ENCODE data around the gene ANKS6. TPM values are rescaled to one million over a fixed set of nuclear protein-coding genes. Genes with fewer than 3 reads are reported as not detected.

The ANKS6 gene
- total RNA-seq, 2 experiments from 2014 or later, result 11.8 to 12.2 TPM

- Mint-ChIP-seq H3K27ac (no peak overlapping the region), H3K27me3 (no peaks in the 10 kb centered on the region), H3K4me3 (no peak overlapping the region), H3K9me3 (no peaks in the 10 kb centered on the region), H3K36me3 (ENCODE audit: low read depth) (peaks cover 38% of the 10 kb centered on the region), H3K4me1 (ENCODE audit: low read depth) (no peaks in the 10 kb centered on the region)
- Histone ChIP-seq H3K27ac (ENCODE audit: low read depth in 1 of 2, low read length in 2 of 2) (no peak overlapping the region), H3K4me3 (ENCODE audit: low read length) (no peak overlapping the region), H3K4me1 (ENCODE audit: insufficient read depth, low read length) (no peaks in the 10 kb centered on the region), H3K36me3 (ENCODE audit: insufficient read depth, low read length) (peaks cover 2% of the 10 kb centered on the region), H3K9me3 (ENCODE audit: control insufficient read depth in 1 of 2, insufficient read depth in 1 of 2, low read length in 2 of 2) (peaks cover 0 to 9% of the 10 kb centered on the region in 2 experiments), H3K27me3 (ENCODE audit: control insufficient read depth in 1 of 2, insufficient read depth in 2 of 2, low read length in 2 of 2) (no peaks in the 10 kb centered on the region)
- ChIA-PET CTCF (no interaction called here), POLR2A (no interaction called here)
- intact Hi-C loops (cut with DNase I, micrococcal nuclease), result no loop called here
- no peak for TF ChIP-seq CTCF (IDR thresholded peaks at IDR 0.05)
- no peak for ATAC-seq (ENCODE audit: poor library complexity)
- no peak for DNase-seq
These were observed 29.1 kb upstream of the ANKS6 start for GRCh38 chr9:98825414-98825813.

DNA sequence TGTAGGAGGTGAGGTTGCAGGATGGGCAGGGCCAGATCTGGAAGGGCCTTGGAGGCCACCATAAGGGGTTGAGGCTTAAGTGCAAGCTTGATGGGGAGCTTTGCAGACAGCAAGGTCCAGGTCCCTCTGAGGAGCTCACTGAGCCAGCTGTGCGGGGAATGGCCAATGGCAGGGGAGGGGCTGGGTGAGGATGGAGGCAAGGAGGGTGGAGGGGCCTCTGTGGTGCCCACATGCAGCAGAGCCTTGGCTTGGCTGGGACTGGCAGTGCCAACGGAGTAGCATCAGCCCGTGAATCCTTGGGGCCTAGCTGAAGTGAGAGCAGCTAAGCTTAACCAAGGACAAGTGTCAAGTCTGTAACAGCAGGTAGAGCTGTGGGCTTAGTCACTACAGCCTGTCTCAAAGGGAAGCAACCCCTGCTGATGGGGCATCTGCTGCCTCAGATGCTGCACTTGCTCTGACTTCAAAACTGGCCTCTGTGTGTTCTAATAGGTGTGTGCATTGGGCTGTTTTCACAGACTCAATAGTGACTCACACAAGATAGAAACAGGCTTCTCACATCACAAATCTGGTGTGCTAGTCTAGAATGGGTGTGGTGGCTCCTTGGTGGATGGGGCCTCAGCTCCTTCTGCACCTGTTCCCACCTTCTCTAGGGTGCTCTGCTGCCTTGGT is 27.4 kb upstream of the ANKS6 start:
- Mint-ChIP-seq H3K36me3 (ENCODE audit: low read depth) (peaks cover 30% of the 10 kb centered on the region), H3K4me3 (no peak overlapping the region), H3K27me3 (no peaks in the 10 kb centered on the region), H3K27ac (no peak overlapping the region), H3K4me1 (ENCODE audit: low read depth) (no peaks in the 10 kb centered on the region), H3K9me3 (no peaks in the 10 kb centered on the region)
- Histone ChIP-seq H3K27me3 (ENCODE audit: control insufficient read depth in 1 of 2, insufficient read depth in 2 of 2, low read length in 2 of 2) (no peaks in the 10 kb centered on the region), H3K36me3 (ENCODE audit: insufficient read depth, low read length) (peaks cover 2% of the 10 kb centered on the region), H3K27ac (ENCODE audit: low read depth in 1 of 2, low read length in 2 of 2) (no peak overlapping the region), H3K4me1 (ENCODE audit: insufficient read depth, low read length) (no peaks in the 10 kb centered on the region), H3K9me3 (ENCODE audit: control insufficient read depth in 1 of 2, insufficient read depth in 1 of 2, low read length in 2 of 2) (peaks cover 0 to 9% of the 10 kb centered on the region in 2 experiments), H3K4me3 (ENCODE audit: low read length) (no peak overlapping the region)
- DNase-seq (no peak), ATAC-seq (ENCODE audit: poor library complexity) (no peak)
- POLR2A ChIA-PET, result no interaction called here
- intact Hi-C loops (cut with DNase I, micrococcal nuclease), result no loop called here
- TF ChIP-seq CTCF (IDR thresholded peaks at IDR 0.05), result no peak
- CTCF ChIA-PET, result no interaction called here

- H3K27ac Mint-ChIP-seq, result no peak overlapping the region
- Histone ChIP-seq H3K9me3 (ENCODE audit: control insufficient read depth in 1 of 2, insufficient read depth in 1 of 2, low read length in 2 of 2) (peaks cover 0 to 13% of the 10 kb centered on the region in 2 experiments), H3K27me3 (ENCODE audit: control insufficient read depth in 1 of 2, insufficient read depth in 2 of 2, low read length in 2 of 2) (no peaks in the 10 kb centered on the region), H3K27ac (ENCODE audit: low read depth in 1 of 2, low read length in 2 of 2) (no peak overlapping the region), H3K4me1 (ENCODE audit: insufficient read depth, low read length) (no peaks in the 10 kb centered on the region), H3K36me3 (ENCODE audit: insufficient read depth, low read length) (peaks cover 2% of the 10 kb centered on the region), H3K4me3 (ENCODE audit: low read length) (no peak overlapping the region)
- no peaks in the 10 kb centered on the region for H3K9me3 Mint-ChIP-seq
- DNase-seq, result no peak
- intact Hi-C loops (cut with DNase I, micrococcal nuclease), result no loop called here
- CTCF ChIA-PET, result no interaction called here
- ATAC-seq (ENCODE audit: poor library complexity), result no peak
- H3K27me3 Mint-ChIP-seq, result no peaks in the 10 kb centered on the region
- no peaks in the 10 kb centered on the region for H3K4me1 Mint-ChIP-seq (ENCODE audit: low read depth)
- no peak overlapping the region for H3K4me3 Mint-ChIP-seq
- POLR2A ChIA-PET, result no interaction called here
- H3K36me3 Mint-ChIP-seq (ENCODE audit: low read depth), result peaks cover 33% of the 10 kb centered on the region
- no peak for TF ChIP-seq CTCF (IDR thresholded peaks at IDR 0.05)
These were observed 26.3 kb upstream of the ANKS6 start for GRCh38 chr9:98822661-98823060.

All from CD4-positive, alpha-beta T cell (primary cell).